ENCODE data around the gene CAPN14.

CAPN14 gene

GRCh38 chr2:31216734-31217133, 581 bp downstream of the CAPN14 start:
- ChIA-PET CTCF (no interaction called here), POLR2A (no interaction called here)
- TF ChIP-seq ARNT (IDR thresholded peaks at IDR 0.05): no peak
- TF ChIP-seq L3MBTL2 (conservative IDR thresholded peaks at IDR 0.05): no peak
- no peak for TF ChIP-seq ELF4 (IDR thresholded peaks at IDR 0.05)
- no peak for TF ChIP-seq SUZ12 (IDR thresholded peaks at IDR 0.05)
- no peak for TF ChIP-seq CTBP1 (IDR thresholded peaks at IDR 0.05; ENCODE audit: borderline replicate concordance)
- no peak for TF ChIP-seq NFRKB (IDR thresholded peaks at IDR 0.05)
- TF ChIP-seq FOXK2 (IDR thresholded peaks at IDR 0.05): no peak
- no peak for TF ChIP-seq FOXM1 (IDR thresholded peaks at IDR 0.05; ENCODE audit: borderline replicate concordance)
- TF ChIP-seq FOXA1 (IDR thresholded peaks at IDR 0.05): no peak
- TF ChIP-seq BHLHE40 (IDR thresholded peaks at IDR 0.05; ENCODE audit: borderline replicate concordance): no peak
- TF ChIP-seq TARDBP (IDR thresholded peaks at IDR 0.05): no peak
- no peak for TF ChIP-seq PKNOX1 (IDR thresholded peaks at IDR 0.05)
- no peak for TF ChIP-seq ZNF384 (IDR thresholded peaks at IDR 0.05)
- TF ChIP-seq SP1 (IDR thresholded peaks at IDR 0.05): no peak
- TF ChIP-seq LEF1 (IDR thresholded peaks at IDR 0.05; ENCODE audit: borderline replicate concordance): no peak
- TF ChIP-seq HDGF (IDR thresholded peaks at IDR 0.05; ENCODE audit: borderline replicate concordance): no peak
- no peak for DNase-seq (ENCODE audit: extremely low spot score)

- no peak for DNase-seq (ENCODE audit: extremely low spot score)
- ChIA-PET POLR2A (no interaction called here), CTCF (no interaction called here)
- no peak for TF ChIP-seq LEF1 (IDR thresholded peaks at IDR 0.05; ENCODE audit: borderline replicate concordance)
- no peak for TF ChIP-seq HDGF (IDR thresholded peaks at IDR 0.05; ENCODE audit: borderline replicate concordance)
- TF ChIP-seq ZNF384 (IDR thresholded peaks at IDR 0.05): no peak
- no peak for TF ChIP-seq NFRKB (IDR thresholded peaks at IDR 0.05)
- TF ChIP-seq FOXA1 (IDR thresholded peaks at IDR 0.05): no peak
- no peak for TF ChIP-seq SP1 (IDR thresholded peaks at IDR 0.05)
These were observed 2.8 kb downstream of the CAPN14 start for GRCh38 chr2:31214444-31214915.

- POLR2A ChIA-PET: no interaction called here
- TF ChIP-seq PKNOX1 (IDR thresholded peaks at IDR 0.05) (no peak), TARDBP (IDR thresholded peaks at IDR 0.05) (no peak), L3MBTL2 (conservative IDR thresholded peaks at IDR 0.05) (no peak), SUZ12 (IDR thresholded peaks at IDR 0.05) (no peak), SP1 (IDR thresholded peaks at IDR 0.05) (no peak), NFRKB (IDR thresholded peaks at IDR 0.05) (no peak), FOXA1 (IDR thresholded peaks at IDR 0.05) (no peak), HDGF (IDR thresholded peaks at IDR 0.05; ENCODE audit: borderline replicate concordance) (no peak), FOXM1 (IDR thresholded peaks at IDR 0.05; ENCODE audit: borderline replicate concordance) (no peak), CTBP1 (IDR thresholded peaks at IDR 0.05; ENCODE audit: borderline replicate concordance) (no peak), ZNF384 (IDR thresholded peaks at IDR 0.05) (no peak), ELF4 (IDR thresholded peaks at IDR 0.05) (no peak), ARNT (IDR thresholded peaks at IDR 0.05) (no peak), BHLHE40 (IDR thresholded peaks at IDR 0.05; ENCODE audit: borderline replicate concordance) (no peak), LEF1 (IDR thresholded peaks at IDR 0.05; ENCODE audit: borderline replicate concordance) (no peak), FOXK2 (IDR thresholded peaks at IDR 0.05) (no peak)
- CTCF ChIA-PET: no interaction called here
- DNase-seq (ENCODE audit: extremely low spot score): no peak
These were observed 3.5 kb downstream of the CAPN14 start for GRCh38 chr2:31213601-31214443.

GRCh38 chr2:31212659-31213600, 4.4 kb downstream of the CAPN14 start:
- POLR2A ChIA-PET: no interaction called here
- no peak for TF ChIP-seq ELF4 (IDR thresholded peaks at IDR 0.05)
- TF ChIP-seq SUZ12 (IDR thresholded peaks at IDR 0.05): no peak
- no peak for DNase-seq (ENCODE audit: extremely low spot score)
- CTCF ChIA-PET: no interaction called here

- no peak for DNase-seq (ENCODE audit: extremely low spot score)
- CTCF ChIA-PET: interaction anchor here (0.8 kb wide), 1 partner anchor 14 kb away, joined by 4 read pairs; no protein-coding TSS in a partner anchor
- TF ChIP-seq NFRKB (IDR thresholded peaks at IDR 0.05) (no peak), LEF1 (IDR thresholded peaks at IDR 0.05; ENCODE audit: borderline replicate concordance) (no peak), SP1 (IDR thresholded peaks at IDR 0.05) (no peak), SUZ12 (IDR thresholded peaks at IDR 0.05) (no peak), TARDBP (IDR thresholded peaks at IDR 0.05) (no peak), FOXM1 (IDR thresholded peaks at IDR 0.05; ENCODE audit: borderline replicate concordance) (no peak), HDGF (IDR thresholded peaks at IDR 0.05; ENCODE audit: borderline replicate concordance) (no peak), ZNF384 (IDR thresholded peaks at IDR 0.05) (no peak), BHLHE40 (IDR thresholded peaks at IDR 0.05; ENCODE audit: borderline replicate concordance) (no peak), ARNT (IDR thresholded peaks at IDR 0.05) (no peak), FOXA1 (IDR thresholded peaks at IDR 0.05) (no peak), PKNOX1 (IDR thresholded peaks at IDR 0.05) (no peak), L3MBTL2 (conservative IDR thresholded peaks at IDR 0.05) (no peak), CTBP1 (IDR thresholded peaks at IDR 0.05; ENCODE audit: borderline replicate concordance) (no peak), ELF4 (IDR thresholded peaks at IDR 0.05) (no peak), FOXK2 (IDR thresholded peaks at IDR 0.05) (no peak)
- POLR2A ChIA-PET: no interaction called here
These were observed 9.1 kb downstream of the CAPN14 start for GRCh38 chr2:31208240-31208639.
